ENCODE measurements around the gene TFF1.

- TF ChIP-seq CTCF (conservative IDR thresholded peaks at IDR 0.05; ENCODE audit: low read depth, low read length) = no peak
- TF ChIP-seq POLR2A (IDR thresholded peaks at IDR 0.05; ENCODE audit: low read depth, low read length) = no peak
- no peak for TF ChIP-seq SMC3 (IDR thresholded peaks at IDR 0.05; ENCODE audit: low read depth, low read length)
- TF ChIP-seq FOS (IDR thresholded peaks at IDR 0.05; ENCODE audit: low read depth, low read length) = no peak
- no peak for TF ChIP-seq BHLHE40 (IDR thresholded peaks at IDR 0.05; ENCODE audit: low read depth, low read length)
- no peak for TF ChIP-seq RCOR1 (IDR thresholded peaks at IDR 0.05; ENCODE audit: insufficient replicate concordance, low read length)
- TF ChIP-seq RAD21 (IDR thresholded peaks at IDR 0.05; ENCODE audit: low read length) = no peak
- TF ChIP-seq CEBPB (IDR thresholded peaks at IDR 0.05; ENCODE audit: low read depth, low read length) = no peak
- no peak for TF ChIP-seq ELK1 (IDR thresholded peaks at IDR 0.05; ENCODE audit: borderline replicate concordance, low read depth, low read length)
- no peak for TF ChIP-seq USF2 (IDR thresholded peaks at IDR 0.05; ENCODE audit: low read depth, low read length)
- no peak for TF ChIP-seq RFX5 (IDR thresholded peaks at IDR 0.05; ENCODE audit: low read depth, low read length)
- TF ChIP-seq MAZ (IDR thresholded peaks at IDR 0.05; ENCODE audit: borderline replicate concordance, low read depth, low read length) = no peak
- TF ChIP-seq NFE2L2 (IDR thresholded peaks at IDR 0.05; ENCODE audit: low read depth, low read length) = no peak
These were observed 21.7 kb downstream of the TFF1 start for GRCh38 chr21:42344631-42345030.
